LNCAP (cell line): ENCODE data around the gene MRPL55.

Experiments
- TF ChIP-seq, protein P1 (sequence below): fragments of 450-650 bp; IDR thresholded peaks from 2 replicates; pipeline ENCODE4 v1.5.1; 2017; ENCODE audit warnings: mild to moderate bottlenecking

The MRPL55 gene

GRCh38 chr1:228141226-228142044 is 32.3 kb upstream of the MRPL55 start:
- TF ChIP-seq, protein P1, sequence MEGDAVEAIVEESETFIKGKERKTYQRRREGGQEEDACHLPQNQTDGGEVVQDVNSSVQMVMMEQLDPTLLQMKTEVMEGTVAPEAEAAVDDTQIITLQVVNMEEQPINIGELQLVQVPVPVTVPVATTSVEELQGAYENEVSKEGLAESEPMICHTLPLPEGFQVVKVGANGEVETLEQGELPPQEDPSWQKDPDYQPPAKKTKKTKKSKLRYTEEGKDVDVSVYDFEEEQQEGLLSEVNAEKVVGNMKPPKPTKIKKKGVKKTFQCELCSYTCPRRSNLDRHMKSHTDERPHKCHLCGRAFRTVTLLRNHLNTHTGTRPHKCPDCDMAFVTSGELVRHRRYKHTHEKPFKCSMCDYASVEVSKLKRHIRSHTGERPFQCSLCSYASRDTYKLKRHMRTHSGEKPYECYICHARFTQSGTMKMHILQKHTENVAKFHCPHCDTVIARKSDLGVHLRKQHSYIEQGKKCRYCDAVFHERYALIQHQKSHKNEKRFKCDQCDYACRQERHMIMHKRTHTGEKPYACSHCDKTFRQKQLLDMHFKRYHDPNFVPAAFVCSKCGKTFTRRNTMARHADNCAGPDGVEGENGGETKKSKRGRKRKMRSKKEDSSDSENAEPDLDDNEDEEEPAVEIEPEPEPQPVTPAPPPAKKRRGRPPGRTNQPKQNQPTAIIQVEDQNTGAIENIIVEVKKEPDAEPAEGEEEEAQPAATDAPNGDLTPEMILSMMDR: no peak

- TF ChIP-seq, protein P1: no peak
Measured at GRCh38 chr1:228140724-228141225, 31.7 kb upstream of the MRPL55 start.

DNA sequence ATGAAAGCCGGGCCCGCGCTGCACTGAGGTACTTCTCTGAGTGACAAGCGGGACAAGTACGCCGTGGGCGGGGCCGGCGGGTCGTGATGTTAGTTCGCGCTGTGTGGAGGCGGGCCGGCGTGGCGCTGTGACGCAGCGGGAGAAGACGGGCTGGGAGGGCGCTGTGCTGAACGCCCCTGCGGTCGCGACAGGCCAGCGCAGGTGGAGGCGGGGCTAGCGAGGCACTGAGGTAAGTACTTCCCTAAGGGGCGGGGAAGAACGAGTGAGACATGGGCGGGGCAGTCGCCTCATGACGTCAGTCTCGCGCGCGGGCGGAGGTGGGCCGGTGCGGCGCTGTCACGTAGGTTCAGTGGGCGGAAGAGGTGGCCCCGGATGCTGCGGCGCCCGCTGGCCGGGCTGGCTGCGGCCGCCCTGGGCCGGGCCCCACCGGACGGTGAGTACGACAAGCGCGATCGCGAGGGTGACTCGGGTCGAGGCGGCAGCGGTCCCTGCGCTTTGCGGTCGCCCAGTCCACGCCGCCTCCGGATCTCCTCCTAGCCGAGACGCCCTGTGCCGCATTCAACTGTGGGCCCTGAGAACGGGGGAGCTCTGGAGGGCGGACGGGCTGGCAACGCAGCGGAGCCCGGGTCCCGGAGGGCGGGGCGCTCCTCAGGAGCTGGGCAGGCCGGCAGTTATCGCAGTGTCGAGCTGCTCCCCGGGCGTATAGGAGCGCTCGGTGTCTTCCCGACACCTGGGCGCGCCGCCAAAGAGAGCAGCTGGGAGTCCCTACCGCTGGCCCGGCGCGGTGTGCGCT is 31.0 kb upstream of the MRPL55 start, which contains the start of gene GUK1:
Gene GUK1 (plus strand): TSS at position 349 of the 793 bp plus-strand sequence. CDS start 24 bp downstream, at position 373.
- TF ChIP-seq, protein P1: peak; percentile 29; the same call in 1 of the 2 replicates

DNA sequence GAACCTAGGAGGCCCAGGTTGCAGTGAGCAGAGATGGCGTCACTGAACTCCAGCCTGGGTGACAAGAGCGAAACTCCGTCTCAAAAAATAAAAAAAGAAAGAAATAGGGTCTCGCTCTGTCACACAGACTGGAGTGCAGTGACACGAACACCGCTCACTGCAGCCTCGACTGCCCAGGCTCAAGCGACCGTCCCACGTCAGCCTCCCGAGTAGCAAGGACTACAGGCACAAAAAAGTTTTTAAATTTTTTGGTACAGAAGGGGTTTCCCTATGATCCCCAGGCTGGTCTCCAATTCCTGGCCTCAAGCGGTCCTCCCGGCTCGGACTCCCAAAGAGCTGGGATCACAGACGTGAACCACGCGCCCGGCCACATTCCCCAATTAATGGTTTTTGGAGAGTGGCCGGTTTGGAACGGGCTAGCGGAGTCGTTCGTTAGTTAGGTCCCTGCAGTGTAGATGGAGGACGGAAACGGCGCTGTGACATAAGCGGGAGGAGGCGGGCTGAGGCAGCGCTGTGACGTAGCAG is 30.4 kb upstream of the MRPL55 start:
- TF ChIP-seq, protein P1: no peak

DNA sequence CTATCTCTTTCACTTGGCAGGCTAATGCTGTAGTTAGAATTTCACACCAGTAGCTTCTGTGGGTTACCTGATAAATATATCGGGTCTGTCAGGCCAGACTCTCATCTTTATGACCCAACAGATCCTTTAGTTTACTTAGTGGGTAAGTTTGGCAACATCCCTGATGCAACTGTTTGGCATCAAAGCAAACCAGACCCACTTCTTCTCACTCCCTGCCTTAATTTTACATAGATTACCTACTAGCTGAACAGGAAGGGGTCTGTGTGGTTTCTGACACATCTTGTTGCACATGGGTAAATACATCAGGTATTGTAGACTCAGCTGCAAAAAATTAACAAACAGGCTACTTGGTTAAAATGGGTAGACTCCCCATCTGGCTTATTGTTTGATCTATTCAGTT is 27.8 kb upstream of the MRPL55 start:
- TF ChIP-seq, protein P1: no peak

DNA sequence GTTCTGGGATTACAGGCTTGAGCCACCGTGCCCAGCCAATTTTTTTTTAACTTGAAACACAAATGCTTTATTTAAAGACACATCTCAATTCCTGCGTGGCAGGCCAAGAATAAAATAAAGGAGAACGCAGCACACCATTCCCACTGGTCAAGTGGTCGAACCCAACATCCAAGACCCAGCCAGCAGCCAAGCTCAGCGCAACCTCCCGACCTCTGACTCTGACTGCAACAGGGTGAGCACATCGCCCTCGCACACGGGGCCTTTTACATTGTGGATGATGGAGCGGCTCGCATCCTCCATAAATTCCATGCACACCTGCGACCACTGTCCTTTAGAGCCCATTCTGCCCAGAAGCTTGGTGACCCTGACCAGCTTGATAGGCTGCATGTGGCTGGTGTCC is 25.5 kb upstream of the MRPL55 start:
- TF ChIP-seq, protein P1: no peak

- TF ChIP-seq, protein P1: no peak
Measured at GRCh38 chr1:228131766-228132165, 22.7 kb upstream of the MRPL55 start.
